Measurements from ENCODE around the gene ATG16L1.

The ATG16L1 gene

DNA sequence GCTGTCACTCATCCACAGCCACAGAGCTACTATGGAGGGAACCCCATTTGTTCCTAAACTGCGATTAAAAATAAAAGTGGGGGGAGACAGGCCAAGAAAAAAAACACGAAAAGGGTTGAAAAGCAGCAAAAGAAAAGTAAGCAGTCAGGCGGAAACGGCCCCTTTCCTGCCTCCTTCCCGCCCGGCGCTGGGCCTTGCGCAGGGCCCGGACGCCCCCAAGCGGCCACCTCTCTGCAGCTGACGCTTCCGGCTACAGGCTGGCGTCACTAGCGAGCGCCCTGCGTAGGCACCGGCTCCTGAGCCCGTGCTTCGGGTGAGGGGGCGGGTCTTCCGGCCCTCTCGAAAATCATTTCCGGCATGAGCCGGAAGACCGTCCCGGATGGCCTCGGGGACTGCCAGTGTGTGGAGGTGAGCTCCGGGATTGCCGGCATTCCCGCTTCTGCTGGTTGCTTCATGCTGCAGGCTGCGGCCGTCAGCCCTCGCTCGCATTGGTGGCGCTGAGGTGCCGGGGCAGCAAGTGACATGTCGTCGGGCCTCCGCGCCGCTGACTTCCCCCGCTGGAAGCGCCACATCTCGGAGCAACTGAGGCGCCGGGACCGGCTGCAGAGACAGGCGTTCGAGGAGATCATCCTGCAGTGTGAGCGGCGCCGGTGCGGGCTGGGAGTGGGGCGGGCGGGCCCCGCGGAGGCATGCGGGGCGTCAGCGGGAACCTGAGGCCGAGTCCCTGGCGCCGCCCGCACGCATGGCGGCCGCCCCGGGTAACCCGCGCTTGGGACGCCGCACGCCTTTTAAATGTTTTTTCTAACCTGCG lies at the start of gene ATG16L1:
ATG16L1 (plus strand) TSS at position 368 of the 811 bp plus-strand sequence; CDS start at position 523, 155 bp downstream.
- DNase-seq (ENCODE audit: low read depth) = peak; percentile 90

DNA sequence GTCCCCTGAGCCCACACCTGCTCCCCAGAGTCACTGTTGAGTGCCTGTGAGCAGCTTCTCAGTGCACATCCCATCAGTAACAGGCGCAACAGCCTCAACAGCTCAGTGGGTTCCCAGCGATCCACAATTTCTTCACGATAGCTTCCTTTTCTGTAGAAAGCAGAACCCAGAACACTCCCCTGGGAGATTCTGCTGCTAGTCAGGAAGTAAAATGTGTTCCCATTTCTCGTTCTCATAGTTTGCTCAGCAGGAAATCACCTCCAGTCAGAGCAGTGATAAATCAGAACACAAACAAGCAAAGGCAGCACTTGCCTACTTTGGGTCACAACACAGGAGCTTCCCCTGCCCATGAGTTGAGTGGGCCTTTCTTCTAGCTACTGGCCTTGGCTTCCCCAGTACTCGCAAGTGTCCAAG lies 48.9 kb upstream of the ATG16L1 start:
- DNase-seq (ENCODE audit: low read depth) = no peak

DNA sequence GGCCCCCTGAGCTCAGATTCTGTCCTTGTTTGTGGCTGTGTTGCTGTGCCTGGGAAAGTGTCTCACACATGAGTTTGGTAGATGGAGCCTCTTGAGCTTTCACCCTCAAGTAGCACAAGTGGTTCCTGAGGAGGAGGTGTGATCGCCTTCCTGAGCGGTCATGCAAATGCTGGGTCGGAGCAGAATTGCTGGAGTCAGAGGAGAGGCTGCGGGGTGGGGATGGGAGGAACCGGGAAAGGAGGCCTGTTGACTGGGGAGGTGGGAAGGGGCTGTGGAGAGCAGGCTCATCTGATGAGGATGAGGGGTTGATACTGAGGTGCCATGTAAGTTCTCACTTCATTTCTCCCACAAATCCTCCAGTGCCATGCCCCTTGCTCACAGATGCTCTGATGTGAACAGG lies 48.4 kb upstream of the ATG16L1 start:
- DNase-seq (ENCODE audit: low read depth) = no peak

DNA sequence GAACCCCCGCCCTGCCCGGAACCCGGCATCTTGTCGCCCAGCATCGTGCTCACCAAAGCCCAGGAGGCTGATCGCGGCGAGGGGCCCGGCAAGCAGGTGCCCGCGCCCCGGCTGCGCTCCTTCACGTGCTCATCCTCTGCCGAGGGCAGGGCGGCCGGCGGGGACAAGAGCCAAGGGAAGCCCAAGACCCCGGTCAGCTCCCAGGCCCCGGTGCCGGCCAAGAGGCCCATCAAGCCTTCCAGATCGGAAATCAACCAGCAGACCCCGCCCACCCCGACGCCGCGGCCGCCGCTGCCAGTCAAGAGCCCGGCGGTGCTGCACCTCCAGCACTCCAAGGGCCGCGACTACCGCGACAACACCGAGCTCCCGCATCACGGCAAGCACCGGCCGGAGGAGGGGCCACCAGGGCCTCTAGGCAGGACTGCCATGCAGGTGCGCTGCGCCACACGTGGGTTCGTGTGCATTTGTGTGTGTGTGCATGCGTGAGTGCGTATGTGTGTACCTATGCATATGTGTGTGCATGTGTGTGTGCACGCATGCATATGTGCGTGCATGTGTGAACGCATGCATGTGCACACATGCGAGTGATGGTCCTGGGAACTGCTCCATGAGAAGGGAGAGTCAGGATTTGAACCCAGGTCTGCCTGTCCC lies 47.1 kb upstream of the ATG16L1 start:
- no peak for DNase-seq (ENCODE audit: low read depth)

DNA sequence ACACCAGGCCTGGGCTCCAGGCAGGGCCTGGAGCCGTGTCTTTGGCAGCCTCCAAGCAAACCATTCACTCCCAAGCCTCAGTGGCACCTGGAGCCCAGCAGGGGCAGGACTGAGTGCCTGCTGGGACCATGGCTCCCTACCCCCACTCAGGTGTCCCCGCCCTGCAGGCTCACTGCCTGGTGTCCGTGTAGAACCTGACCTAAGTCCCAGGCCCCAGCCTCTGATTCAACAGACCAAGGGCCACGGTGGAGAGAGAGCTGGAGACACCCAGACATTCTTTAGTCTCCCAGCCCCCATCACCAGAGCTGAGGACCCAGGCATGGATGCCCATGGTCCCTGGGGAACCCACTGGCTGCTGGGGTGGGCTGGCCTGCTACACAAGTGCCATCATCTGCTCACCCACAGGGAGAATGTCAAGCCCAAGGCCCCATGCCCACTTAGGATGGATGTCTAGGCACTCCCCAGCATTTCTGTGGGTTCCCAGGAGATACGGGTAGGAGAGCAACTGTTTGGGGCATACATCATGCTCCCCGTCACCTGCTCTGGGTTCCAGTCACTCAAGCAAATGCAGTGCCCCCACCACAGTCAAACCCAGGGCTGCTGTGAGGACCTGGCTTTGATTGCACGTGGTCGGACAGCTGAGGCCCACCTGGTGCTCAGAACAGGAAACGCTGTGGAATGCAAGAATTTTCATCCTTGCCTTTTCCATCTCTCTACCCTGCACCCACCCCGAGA lies 42.9 kb upstream of the ATG16L1 start:
- no peak for DNase-seq (ENCODE audit: low read depth)

DNA sequence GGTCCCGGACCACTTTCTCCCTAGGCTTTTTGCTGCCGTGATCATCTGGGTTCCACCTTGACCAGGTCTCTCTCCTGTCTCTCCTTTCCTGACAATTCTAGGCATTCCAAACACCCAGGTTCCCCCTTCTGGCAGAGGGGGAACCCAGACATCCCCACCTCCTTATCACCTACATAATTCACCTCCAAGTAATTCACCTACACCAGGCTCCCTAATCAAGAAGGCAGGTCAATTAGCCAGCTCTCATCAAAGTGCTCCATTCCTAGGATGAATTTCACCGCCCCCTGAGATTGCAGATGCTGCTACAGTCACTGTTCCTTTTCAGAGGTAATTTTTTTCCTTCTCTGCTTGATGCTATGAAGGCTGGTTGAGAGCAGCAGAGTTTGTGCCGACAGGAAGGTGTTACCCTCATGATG lies 42.3 kb upstream of the ATG16L1 start:
- DNase-seq (ENCODE audit: low read depth) = no peak

DNA sequence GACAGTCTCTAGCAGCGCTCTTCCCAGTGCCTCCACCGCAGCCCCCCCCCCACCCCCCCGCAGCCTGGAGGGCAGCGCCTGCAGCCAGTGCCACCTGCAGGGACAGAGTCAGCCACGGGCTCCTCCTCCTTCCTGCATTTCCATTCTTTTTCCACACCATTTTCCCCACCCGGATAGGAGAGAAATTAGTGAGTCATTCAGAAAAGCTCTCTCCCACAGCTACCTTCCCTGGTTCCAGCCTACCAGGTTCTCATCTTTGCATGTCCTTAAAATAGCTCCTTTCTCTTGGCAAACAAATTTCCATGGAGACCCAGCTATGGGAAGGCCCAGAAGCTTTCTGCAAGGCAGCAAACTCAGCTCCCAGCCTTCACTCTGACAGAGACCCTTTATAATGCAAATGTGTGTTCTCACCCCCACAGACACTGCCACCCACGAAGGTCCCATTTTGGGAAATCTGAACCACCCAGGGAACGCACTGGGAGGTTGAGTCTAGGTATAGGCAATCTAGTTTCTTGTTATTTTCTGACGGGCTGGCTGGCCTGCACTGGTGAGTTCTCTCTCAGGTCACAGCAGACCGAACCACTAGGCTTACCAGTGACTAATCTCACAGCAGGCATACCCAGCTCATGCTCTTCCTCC lies 41.8 kb upstream of the ATG16L1 start:
- DNase-seq (ENCODE audit: low read depth) = no peak

DNA sequence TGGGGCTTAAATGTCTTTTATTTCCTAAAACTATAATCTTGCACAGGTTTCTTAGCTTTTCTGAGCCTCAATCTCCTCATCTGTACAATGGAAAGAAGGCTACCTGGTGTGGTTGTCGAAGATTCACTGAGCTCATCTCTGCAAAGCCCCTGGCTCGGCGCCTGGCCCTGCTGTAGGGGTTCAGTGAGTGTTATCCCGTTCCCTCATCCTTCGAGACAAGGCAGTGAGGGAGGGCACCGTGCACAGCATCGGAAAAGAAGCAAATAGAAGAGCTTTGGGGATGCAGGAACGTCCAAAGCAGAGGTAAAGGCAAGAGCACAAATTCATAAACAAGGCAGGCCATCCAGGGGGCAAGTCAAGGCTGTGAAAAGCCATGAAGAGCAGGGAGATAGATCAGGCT lies 41.2 kb upstream of the ATG16L1 start:
- DNase-seq (ENCODE audit: low read depth) = no peak

DNA sequence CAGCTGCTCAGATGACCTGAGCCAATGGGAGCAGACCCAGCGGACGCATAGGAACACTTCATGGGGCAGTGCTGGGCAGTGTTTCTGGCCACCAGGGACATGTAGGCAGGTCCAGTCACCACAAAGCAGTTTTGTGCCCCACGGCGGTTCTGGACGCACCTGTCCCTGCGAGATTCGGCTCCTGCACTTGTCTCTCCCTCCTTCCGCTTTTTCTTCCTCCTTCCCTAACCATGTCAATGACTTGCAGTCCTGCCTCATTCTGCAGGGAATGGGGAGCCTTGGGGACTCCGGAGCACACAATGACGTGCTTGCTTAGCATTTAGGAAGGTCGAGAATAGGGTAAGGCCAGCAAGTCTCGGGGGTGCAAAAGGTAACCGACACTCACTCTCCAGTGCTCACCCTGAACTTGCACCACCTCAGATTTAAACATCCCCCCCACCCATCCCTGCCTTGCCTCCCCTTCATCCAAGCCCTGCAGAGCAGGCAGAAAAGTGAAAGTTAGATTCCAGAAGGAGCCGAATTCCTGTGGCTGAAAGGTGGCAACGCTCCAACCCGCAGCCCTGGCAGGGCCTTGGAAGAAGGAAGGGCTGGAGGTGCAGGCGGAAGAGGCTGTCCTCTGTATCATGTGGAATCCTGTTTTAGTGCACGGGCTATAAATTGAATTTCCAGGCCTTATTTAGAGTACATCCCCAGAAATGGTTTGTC lies 40.5 kb upstream of the ATG16L1 start:
- no peak for DNase-seq (ENCODE audit: low read depth)

DNA sequence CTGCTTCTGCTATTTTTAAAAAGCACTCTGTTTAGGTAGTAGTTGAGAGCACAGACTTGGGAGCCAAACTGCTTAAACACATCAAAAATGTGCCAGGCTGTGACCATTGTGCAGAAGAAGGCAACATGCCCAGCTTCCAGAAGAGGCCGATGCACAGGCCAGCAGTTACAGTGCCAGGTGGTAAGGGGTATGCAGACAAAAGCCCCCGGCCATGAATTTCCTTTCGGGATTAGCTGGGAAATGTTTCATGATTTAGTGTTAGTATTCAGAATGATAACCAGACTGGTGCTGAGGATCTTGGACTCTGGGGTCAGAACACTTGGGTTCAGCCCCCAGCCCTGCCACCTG lies 40.0 kb upstream of the ATG16L1 start:
- no peak for DNase-seq (ENCODE audit: low read depth)

DNA sequence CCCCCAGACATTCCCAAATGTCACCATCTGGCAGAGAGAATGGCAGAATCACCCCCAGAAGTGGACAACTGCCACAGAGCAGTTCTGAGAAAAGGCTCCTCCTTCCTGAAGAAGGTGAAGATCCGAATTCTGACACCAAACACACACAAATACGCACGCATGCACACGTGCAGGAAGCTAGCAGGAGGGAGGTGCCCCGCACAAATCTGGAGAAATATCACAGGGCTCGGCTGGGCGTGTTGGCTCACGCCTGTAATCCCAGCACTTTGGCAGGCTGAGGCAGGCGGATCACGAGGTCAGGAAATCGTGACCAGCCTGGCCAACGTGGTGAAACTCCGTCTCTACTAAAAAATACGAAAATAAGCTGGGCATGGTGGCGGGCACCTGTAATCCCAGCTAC lies 38.5 kb upstream of the ATG16L1 start:
- no peak for DNase-seq (ENCODE audit: low read depth)

DNA sequence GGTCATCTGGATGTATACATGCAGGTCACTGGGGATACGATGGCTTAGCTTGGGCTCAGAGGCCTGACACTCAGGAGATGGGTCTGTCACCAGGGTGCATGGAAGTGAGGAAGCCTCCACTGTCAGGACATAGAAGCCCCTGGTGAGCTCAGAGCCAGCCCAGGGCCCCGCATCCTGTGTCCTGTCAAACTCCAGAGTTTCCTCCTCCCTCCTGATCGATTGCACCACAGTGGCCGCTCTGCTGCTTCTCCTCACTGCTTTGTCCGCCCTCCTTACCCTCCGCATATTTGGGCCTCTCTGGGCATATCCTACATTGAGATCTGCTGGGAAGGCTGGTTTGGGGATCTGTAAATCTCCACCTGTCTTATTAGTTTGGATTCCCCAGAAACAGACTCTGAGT lies 37.5 kb upstream of the ATG16L1 start:
- DNase-seq (ENCODE audit: low read depth) = no peak

DNA sequence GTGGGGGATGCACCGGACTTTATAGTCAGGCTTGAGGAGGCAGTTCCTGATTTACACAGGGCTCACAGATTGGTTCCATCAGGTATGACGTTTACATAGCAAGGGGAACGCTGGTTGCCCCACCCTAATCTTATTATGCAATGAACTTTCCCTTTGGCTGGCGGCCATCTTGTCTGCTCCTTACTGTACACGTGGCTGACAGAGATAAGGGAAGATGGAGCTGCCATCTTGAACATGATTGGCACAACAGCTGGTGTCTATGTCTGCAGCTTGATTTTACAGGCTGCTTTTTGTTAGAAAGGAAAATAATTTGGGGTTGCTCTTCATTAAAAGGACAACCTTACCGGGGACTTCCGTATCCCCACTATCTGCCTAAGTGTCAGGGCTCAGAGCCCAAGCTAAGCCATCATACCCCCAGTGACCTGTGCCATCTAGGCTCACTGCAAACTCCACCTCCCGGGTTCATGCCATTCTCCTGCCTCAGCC lies 33.5 kb upstream of the ATG16L1 start:
- no peak for DNase-seq (ENCODE audit: low read depth)

DNA sequence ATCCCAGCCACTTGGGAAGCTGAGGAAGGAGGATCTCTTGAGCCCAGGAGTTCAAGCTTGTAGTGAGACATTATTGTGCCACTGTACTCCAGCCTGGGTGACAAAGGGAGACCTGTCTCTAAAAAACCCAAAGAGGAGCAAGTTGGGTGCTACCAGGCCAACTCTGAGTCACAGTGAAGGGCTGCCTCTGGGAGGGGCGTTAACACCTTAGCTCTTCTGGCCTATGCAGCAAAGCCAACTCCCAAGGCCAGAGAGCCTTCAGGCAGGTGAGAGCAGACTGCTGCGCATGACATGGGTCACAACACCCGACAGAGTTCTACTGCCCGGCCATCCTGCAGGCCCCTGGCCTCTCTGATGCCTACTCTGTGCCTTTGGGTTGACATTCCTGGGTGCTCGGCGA lies 32.6 kb upstream of the ATG16L1 start:
- no peak for DNase-seq (ENCODE audit: low read depth)

DNA sequence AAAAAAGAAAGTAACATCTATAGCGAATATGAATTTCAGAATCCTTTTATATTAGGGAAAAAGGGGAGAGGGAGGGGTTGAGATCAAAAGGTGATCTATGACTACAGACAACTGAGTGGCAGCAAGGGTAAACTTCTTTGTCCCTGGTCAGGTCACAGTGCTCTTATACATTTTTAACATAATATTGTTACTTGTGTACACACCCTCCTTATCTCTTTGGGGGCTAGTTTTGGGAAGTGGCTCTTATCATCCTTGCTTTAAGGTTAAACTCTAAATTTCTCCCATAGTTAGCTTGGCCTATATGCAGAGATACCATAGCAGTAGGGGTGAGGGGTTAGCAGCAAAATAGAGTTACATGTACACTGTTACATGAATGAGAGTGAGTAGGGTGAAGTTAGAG lies 31.6 kb upstream of the ATG16L1 start:
- no peak for DNase-seq (ENCODE audit: low read depth)

DNA sequence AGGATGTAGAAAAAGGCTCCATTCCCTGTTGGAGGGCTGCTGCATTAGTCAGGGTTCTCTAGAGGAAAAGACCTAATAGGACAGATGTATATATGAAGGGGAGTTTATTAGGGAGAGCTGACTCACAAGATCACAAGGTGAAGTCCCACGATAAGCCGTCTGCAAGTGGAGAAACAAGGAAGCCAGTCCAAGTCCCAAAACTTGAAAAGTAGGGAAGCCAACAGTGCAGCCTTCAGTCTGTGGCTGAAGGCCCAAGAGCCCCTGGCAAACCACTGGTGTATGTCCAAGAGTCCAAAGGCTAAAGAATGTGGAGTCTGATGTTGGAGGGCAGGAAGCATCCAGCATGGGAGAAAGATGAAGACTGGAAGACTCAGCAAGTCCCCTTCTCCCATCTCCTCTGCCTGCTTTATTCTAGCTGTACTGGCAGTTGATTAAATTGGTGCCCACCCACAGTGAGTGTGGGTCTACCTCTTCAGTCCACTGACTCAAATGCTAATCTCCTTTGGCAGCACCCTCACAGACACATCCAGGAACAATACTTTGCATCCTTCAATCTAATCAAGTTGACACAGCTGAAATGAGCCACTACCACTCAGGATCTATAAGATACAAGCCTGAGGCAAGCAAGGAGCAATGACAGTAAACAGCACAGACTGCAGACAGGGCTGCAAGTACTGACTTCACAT lies 30.0 kb upstream of the ATG16L1 start:
- no peak for DNase-seq (ENCODE audit: low read depth)

DNA sequence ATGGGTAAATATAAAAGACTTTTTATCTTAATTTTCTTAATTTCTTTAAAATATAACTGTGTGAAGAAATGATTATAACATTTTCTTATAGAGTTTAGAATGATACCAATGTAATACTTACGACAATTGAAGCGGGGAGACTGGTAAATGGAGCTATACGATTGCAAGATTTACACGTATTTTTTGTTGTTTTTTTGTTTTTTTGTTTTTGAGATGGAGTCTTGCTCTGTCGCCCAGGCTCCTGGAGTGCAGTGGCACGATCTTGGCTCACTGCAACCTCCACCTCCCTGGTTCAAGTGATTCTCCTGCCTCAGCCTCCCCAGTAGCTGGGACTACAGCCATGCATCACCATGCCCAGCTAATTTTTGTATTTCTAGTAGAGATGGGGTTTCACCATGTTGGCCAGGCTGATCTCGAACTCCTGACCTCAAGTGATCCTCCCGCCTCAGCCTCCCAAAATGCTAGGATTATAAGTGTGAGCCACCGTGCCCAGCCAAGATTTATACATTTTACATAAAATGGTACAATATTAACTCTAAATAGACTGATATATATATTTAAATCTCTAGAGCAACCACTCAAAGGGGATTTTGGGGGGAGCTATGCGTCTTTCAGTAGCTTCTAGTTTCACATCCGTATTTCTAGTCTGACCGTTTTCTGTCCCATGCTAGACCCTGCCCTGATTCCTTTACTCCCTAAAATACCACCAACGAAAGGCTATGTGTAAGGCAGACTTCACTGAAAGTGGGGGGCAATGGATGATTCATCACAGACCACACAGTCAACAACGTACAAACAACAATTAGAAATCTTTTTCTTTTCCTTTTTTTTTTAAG lies 28.2 kb upstream of the ATG16L1 start:
- DNase-seq (ENCODE audit: low read depth) = no peak

DNA sequence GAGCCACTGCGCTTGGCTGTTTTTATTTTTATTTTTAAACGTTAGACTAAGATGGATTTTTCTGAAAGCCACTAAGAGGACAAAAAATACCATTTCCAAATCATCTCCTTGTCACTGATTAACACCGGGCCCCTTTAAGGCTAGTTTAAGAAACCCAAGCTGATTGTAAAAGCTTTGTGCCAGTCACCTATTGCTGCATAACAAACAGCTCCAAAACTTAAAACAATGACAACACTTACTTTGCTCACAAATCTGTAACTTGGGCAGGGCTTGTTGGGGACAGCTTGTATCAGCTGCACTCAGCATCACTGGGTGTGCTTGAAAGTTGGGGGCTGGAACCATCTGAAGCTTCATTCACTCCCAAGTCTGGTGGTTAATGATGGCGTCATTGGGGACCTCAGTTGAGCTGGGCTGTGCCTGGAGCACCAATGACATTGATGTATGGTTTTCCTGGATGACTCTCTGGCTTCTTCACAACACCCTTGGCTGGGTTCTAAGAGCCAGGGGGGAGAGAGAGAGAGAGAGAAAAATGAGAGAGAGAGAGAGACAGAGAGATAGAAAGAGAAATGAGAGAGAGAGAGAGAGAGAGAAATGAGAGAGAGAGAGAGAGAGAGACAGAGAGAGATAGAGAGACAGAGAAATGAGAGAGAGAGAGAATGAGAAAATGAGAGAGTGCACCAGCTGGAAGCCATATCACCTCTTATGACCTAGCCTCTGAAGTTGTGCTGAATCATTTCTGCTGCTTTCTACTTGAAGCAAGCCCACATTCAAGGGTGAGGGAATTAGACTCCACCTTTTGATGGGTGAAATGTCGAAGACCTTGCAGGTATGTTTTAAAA lies 26.0 kb upstream of the ATG16L1 start:
- DNase-seq (ENCODE audit: low read depth) = no peak

DNA sequence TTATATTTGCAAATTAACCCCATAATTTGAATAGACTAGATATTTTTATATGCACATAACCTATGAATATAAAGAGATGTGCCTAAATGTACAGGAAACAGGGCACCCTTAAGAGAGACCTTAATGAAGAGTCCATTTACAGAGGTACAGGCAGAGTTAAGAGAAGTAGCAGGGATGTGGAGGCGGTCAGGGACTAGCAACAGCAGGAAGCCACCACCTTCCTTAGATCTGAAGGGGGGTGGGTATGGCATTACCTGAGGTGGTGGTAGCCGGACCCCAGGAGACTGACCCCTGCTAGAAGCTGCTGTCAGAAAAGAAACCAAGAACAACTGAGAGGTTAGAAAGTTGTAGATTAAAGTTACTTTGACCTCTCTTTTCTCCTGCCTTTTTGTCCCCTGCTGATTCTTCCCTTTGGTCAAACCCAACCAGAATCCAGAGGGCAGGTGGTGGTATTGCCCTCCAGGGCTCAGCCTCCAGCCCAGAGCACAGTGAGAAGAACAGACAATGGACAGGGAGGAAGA lies 24.9 kb upstream of the ATG16L1 start:
- DNase-seq (ENCODE audit: low read depth) = no peak
